Measurements from ENCODE around the gene OTOP1. TPM values are rescaled to one million over a fixed set of nuclear protein-coding genes. Genes with fewer than 3 reads are reported as not detected.
A peak's percentile ranks its signal among the peaks of the same experiment; 100 is the strongest.
"Not testable (repeated sequence)": the region's sequence is repeated elsewhere in the genome, so short reads cannot be mapped to it uniquely, and the experiment has no call there.

OTOP1 gene, protein sequence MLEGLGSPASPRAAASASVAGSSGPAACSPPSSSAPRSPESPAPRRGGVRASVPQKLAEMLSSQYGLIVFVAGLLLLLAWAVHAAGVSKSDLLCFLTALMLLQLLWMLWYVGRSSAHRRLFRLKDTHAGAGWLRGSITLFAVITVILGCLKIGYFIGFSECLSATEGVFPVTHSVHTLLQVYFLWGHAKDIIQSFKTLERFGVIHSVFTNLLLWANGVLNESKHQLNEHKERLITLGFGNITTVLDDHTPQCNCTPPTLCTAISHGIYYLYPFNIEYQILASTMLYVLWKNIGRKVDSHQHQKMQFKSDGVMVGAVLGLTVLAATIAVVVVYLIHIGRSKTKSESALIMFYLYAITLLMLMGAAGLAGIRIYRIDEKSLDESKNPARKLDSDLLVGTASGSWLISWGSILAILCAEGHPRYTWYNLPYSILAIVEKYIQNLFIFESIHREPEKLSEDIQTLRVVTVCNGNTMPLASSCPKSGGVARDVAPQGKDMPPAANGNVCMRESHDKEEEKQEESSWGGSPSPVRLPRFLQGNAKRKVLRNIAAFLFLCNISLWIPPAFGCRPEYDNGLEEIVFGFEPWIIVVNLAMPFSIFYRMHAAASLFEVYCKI
- total RNA-seq: not detected

DNA sequence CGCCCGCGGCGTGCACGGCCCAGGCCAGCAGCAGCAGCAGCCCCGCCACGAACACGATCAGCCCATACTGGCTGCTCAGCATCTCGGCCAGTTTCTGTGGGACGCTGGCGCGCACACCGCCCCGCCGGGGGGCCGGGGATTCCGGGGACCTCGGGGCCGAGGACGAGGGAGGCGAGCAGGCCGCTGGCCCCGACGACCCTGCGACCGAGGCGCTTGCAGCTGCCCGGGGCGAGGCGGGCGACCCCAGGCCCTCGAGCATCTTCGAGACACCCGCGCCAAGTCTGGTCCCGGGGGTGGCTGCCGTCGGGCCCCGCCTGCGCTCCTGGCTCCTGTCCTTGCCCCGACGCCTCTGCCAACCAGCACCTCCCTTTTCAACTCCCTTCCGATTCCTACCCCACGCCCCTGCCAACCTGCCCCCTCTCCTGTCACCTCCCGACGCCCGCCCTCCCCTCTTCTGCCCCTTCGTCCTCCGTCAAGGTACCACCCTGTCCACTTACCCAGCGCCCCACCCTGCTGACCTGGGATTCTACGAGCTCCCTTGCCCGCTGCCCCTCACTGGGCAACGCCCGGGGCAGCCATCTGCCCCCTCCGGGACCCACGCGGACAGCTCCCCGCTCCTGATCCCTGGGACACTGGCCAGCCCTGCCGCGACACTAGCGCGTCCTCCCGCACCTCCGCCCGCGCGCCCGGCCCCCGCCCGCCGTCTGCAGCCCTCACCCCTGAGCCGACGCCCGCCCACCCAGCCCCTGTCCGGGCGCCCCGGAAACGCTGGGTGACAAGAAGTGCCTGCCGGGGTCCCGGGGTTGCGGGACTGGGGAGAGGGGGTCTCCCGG, at the start of gene OTOP1:
Gene OTOP1, minus strand, starts transcription at position 324 of the 833 bp plus-strand sequence. Its CDS starts 65 bp downstream, at position 259.
- DNase-seq: no peak

DNA sequence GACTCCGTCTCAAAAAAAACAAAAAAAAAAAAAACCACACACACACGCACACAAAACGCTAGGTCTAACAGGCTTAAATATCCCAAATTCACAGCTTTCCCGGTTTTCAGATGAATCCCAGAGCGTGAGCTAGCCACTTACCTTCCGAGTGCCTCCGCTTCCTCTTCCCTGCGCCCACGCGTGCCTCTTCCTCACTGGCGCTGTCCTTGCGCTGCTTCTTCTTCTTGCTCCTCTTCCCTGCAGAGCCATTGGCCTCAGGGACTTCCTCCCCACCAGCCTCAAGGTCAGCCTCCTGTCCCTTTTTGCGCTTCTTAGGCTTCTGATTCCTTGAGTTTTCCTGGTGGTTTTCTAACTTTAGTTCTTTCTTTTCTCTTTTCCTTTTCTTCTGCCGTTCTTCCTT, 47.5 kb upstream of the OTOP1 start:
- DNase-seq: no peak

DNA sequence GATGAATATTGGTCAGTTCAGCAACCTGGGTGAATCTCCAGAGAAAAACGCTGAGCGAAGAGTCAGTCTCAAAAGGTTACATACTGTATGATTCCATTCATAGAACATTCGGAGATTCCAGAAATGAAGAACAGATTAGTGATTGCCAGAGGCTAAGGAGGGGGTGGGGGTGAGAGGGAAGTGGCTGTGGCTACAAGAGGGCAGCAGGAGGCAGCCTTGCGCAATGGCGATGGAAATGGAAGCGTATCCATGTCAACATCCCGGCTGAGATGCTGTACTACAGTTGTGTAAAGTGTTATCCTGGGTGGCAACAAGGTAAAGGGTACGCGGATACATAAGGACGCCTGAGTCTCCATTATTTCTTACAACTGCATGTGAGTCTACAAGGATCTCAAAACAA, 45.2 kb upstream of the OTOP1 start:
- no peak for DNase-seq

DNA sequence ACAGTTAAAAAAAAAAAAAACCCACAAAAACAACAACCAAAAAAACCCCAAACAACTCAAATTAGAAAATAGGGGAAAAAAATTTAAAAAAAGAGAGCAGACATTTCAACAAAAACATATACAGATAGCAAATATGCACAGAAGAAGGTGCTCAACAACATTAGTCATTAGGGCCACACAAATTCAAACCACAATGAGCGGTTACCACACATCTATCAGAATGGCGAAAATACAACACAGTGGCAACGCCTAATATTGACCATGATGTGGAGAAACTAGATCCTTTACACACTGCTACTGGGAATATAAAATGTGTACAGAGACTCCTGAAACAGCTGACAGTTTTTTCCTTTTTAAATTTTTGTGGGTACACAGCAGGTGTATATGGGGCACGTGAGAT, 43.8 kb upstream of the OTOP1 start:
- DNase-seq: no peak

DNA sequence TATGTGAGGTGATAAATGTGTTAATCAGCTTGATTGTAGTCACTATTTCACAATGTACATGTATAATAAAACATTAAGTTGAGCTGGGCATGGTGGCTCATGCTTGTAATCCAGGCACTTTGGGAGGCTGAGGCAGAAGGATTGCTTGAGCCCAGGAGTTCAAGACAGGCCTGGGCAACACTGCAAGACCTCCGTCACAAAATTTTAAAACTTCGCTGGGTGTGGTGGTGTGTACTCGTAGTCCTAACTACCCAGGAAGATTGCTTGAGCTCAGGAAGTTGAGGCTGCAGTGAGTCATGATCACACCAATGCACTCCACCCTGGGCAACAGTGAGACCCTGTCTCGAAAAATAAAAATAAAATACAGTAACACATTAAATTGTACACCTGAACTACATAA, 43.1 kb upstream of the OTOP1 start:
- DNase-seq: peak; percentile 21

DNA sequence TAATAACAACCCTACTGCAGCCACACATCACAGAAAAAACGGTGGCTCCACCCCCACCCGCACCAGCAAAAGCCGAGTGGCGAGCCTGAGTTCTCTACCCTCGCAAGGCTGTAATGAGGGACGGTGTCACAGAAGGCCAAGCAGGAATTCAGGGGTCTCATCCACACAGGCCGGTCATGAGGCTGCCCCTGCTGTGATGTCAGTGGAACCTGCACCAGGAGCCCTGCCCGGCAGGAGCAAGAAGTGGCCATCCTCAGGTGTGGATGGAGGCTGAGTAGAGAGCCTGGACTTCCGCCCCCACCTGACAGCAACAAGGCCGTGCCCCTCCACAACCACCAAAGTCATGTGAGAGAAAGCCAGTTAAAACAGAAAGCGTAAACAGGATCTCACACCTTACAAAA, 42.6 kb upstream of the OTOP1 start:
- DNase-seq: no peak

DNA sequence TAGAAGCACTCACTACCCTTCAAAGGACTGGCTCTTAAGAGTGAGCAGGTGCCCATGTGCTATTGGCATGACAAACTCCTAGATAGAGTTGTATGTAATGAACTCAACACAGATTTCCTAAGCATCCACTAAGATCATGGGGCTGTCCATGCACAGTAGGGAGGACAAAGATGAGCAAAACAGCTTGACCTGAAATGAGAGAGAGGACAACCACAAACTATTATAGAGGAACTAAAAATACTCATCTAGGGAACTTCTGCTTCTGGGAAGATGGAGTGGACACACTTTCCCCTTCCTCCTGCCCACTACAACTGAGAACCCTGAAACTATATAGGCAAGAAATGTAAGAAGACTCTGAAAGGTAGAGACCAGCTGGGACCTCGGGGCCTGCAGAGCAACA, 42.0 kb upstream of the OTOP1 start:
- DNase-seq: no peak

DNA sequence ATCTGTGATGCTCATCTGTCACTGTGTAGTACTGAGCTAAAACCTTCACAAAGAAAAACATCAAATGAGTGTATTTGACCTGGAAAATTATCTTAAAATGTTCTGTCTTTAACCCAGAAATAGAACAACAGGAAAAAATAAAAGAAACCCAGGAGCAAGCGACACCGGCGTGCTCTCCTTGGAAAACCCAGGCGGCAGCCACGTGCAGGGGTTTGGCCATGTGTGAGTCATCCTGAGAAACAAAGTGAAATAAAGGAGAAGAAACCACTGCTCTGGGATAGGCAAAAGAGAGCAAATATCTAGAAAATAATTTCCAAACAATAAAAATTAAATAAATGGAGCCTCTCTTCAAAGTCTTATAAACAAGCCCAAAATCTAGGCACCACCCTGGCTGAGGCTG, 41.3 kb upstream of the OTOP1 start:
- no peak for DNase-seq

DNA sequence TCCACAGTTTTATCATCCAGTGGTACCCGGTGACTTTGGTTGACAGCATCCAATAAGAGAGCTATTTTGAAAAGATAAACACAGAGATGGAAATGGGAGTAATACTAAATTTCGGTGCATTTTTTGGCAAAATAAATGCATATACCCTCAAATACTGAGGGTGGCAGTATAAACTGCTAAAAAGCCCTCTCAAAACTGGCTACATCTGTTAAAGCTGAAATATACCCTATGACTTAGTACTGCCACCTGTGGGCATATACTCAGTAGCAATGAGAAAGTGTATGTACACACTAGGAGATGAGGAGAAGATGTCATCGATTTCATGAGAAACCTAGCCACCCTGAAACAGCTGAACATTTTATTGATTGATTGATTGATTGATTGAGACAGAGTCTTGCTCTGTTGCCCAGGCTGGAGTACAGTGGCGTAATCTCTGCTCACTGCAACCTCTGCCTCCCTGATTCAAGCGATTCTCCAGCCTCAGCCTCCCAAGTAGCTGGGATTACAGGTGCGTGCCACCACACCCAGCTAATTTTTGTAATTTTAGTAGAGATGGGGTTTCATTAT, 33.5 kb upstream of the OTOP1 start:
- DNase-seq: no peak

DNA sequence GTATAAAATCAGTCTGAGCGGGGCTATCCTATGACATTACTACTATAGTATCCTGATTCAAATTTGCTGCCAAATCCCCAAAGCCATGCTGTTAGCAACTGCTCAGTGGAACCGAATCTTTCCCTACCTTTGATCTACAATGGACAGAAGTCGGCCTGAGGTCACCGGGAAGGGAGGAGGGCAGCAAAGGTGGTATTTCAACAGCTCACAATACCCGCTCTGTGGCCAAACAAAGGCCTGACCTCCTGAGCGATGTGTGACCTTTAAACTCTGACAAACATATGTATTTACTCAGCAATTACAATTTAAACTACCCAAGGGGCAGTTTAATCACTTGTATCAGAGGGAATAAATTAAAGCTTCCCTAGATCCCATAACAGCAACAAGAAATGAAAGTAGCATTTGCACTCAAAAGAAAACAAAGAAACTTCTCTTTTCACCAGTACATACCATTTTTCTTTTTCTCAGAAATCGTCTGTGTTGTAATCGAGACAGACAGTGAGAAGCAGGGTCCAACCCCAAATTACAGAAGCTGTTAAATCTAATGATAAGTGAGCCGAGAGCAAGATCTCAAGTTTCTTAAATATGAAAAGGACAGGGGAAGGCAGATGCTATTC, 32.9 kb upstream of the OTOP1 start:
- DNase-seq: no peak

DNA sequence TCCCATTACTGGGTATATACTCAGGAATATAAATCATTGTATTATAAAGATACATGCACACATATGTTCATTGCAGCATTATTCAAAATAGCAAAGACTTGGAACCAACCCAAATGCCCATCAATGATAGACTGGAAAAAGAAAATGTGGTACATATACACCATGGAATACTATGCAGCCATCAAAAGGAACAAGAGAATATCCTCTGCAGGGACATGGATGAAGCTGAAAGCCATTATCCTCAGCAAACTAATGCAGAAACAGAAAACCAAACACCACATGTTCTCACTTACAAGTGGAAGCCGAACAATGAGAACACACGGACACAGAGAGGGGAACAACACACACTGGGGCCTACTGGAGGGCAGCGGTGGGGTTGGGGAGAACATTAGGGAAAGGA, 31.0 kb upstream of the OTOP1 start:
- DNase-seq: not testable (repeated sequence)

DNA sequence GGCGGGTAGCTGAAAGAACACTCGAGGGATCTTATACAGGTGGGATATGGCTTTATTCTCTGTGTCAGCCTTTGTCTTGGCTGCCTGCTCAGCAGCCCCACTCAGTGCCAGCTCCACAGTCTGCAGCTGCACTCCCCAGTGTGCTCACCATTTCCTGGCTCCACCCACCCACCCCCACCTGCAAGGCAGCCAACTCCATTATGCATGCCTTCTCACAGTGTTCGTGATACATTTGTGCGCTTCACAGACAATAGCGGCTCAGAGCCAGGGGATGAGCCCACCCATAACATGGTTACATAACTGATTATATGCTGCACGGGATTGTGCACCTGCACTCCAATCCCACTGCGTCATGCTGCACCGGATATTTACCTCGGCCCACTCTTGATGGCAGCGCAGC, 30.1 kb upstream of the OTOP1 start:
- no peak for DNase-seq

DNA sequence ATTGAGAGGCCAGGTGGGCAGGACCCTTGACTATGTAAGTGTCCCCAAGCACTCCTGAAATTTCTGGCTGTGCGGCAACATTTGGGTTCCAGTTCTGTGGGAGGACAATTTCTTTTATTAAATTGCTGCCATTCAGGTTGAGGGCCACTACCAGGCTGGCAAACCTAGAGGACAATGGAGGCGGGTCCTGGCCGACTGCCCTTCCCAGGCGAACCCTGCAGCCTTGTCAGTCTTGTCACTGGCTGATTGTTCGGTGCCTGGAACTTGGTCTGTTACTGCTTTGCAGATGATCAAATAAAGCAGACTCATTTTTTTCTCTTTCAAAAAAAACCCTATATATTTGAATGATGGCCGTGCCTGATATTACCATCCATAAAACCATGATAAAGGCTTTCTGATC, 27.9 kb upstream of the OTOP1 start:
- DNase-seq: no peak

DNA sequence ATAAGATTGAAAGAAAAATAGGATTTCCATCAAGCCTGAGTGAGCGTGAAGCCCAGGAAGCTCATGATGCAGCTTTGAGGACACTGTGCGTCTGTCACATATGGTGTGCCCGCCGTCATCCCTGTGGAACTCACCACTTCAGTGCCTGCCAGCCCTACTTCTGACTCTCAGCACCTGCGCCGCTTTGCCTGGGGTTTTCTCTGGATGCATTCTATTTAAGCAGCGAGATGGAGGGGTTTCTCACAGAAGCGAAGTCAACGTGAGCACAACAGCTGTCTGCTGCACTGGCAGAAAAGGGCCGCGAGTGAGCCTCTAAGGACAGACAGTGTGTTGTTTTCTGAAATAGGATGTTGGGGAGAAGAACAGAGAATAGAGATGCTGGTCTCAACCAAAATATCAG, 27.5 kb upstream of the OTOP1 start:
- no peak for DNase-seq

DNA sequence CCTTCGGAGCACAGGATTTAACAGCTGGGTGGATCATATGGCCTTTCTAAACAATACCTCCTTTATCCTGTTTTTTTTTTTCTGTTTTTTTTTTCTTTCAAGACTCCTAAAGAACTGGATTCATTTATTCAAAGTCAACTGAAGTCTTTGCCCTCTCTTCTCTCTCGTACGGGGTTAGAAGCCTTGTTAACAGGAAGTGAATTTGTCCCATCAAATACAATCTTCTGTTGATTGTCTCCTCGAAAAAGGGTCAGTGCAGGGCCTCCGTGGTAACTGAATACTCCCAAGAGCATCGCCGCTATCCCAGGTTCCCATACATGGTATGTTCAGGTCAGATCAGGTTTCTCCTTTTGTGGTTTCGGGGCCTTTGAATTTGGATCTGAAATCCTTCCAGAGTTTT, 23.1 kb upstream of the OTOP1 start:
- no peak for DNase-seq

DNA sequence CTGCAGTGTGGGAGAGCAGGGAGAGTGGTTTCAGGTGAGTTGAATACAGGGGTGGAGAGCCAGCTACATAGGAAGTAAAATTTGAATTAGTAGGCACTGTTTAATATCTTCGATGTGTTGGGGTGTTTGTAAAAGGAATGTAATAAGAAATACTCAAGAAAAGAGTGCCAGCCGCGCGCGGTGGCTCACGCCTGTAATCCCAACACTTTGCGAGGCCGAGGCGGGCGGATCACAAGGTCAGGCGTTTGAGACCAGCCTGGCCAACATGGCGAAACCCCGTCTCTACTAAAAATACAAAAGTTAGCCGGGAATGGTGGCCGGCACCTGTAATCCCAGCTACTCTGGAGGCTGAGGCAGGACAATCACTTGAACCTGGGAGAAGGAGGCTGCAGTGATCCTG, 22.6 kb upstream of the OTOP1 start:
- DNase-seq: not testable (repeated sequence)

DNA sequence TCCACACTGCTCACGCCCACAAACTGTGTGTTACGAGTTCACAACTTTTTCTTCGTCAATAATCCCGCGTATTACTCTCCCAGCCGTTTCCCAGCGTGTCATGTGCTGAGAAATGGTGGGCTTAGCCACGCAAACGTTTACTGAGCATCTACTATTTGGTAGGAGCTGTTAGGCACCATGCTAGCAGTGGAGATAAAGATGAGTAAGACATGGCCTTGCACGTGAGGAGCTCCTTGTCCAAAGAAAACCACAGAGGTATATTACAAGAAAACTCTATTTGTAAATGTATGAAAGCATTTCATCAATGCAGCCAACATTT, 22.1 kb upstream of the OTOP1 start:
- DNase-seq: no peak

DNA sequence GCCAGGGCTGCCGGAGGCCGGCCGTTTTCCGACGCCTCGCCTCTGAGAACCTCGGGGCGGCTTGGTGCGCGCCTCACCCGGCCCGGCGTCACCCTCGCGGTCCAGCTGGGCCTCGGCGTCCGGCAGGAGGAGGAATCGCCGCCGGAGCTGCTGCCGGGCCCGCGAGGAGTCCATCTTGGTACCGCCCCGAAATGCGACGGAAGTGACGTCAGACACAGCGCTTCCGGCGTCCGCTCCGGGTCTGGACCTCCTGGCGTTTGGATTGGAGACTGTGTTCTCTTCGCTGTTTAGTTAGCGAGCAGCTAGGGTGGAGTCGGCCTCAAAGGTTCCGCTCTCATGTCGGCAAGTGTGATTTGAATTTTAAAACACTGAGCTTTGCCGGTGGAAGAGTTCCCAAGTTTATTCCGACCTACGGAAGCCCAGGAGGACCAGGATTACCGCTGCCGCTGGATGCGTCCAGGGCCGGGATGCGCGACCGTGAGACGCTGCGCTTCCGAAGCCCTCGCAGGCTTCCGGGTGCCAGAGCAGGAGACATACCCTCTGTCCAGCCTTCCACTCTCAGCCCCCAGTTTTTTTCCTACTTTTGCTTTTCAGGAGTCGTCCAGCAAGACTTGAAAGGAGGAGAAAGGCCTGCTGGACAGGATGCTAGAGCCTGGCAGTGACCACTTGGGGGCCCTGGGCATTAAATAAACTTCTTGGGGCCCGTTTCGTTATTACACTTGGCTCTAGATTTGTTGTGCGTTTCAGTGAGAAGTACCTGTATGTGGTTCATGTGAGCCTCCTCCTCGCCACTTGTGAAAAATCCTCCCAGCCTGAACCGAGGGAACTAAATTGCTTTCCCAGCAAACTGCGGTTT, 21.5 kb upstream of the OTOP1 start, which contains the start of gene TMEM128:
Gene TMEM128, minus strand, starts transcription at position 195 of the 856 bp plus-strand sequence. Its CDS starts 21 bp downstream, at position 174.
- peak; percentile 90 for DNase-seq

DNA sequence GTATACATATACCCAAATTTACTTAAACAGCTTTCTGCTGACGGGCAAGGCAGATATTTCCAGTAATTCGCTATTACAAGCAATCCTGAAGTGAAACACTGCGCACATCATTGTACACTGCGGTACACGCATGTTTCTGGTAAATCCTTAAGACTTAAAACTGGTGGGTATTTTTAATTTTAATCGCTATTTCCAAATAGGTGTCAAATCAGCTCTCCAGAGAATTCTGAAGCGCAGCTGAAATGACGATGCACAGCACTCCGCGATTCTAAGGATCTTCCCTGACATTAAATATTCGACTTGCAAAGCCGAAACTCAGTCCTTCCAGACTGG, 20.9 kb upstream of the OTOP1 start:
- no peak for DNase-seq

DNA sequence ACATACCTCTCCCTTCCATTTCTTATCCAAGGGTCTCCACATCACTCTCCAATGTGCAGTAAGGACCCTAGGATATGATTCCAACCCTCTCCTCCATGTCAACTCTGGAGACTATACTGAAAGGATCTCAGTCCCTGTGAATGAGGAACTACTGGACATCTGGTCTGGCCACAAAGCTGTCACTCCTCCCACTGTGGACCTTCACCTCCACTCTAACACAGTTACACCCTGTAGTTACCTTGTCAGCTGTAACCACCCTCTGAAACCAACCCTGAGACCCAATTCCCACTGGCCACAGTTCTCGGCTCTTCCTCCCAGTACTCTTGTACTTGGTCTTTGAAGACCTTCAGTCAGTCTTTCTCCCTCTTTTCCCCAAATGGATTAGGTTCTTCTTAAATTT, 18.4 kb upstream of the OTOP1 start:
- no peak for DNase-seq

DNA sequence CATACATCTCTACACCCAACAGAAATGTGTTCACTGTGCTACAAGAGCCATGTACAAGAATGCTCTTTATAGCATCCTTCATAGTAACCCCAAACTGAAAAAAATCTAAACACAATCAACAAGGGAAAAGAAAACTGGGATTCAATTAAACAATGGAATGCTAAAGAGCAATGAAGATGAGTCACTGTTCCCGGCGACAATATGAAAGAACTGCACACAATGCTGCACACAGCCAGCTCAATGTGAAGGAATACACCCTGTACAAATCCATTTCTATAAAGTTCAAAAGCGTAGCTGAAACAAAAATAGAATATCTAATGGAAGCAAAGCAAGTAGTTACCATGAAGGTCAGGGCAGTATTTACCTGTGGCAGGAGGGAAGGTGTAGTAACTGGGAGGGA, 12.8 kb upstream of the OTOP1 start:
- not testable (repeated sequence) for DNase-seq

DNA sequence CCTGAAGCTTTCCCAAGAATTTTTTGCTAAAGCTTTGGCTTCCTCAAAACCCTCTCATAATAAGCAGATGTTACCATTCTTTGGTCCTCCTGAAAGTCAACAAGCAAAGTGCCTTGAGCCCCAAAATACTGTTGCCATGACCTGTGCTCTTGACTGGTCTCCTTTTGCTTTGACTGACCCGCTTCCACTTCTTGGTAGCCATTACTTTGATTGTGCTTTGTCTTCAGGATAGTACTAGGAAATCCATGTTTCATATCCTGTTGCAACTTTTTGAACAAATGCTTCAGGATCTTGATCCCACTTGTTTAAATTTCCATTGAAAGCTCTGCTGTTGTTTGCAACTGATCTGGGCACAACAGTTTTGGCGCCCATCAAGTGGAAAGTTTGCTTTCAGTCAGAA, 6.9 kb upstream of the OTOP1 start:
- DNase-seq: no peak

Measured in effector CD4-positive, alpha-beta T cell (primary cell).